ENCODE results near the gene CEACAM8. TPM values are rescaled to one million over a fixed set of nuclear protein-coding genes. Genes with fewer than 3 reads are reported as not detected.
"Not testable (repeated sequence)": the region's sequence is repeated elsewhere in the genome, so short reads cannot be mapped to it uniquely, and the experiment has no call there.

CEACAM8 gene
- total and polyA plus RNA-seq, 3 experiments from 2014 or later, result not detected

- Mint-ChIP-seq H3K27me3 (peaks cover 13 to 39% of the 10 kb centered on the region in 2 donors), H3K27ac (no peak overlapping the region), H3K4me3 (no peak overlapping the region), H3K36me3 (no peaks in the 10 kb centered on the region), H3K4me1 (no peaks in the 10 kb centered on the region), H3K9me3 (peaks cover 0 to 4% (median 0%) of the 10 kb centered on the region in 5 donors)
- Histone ChIP-seq H3K27ac (ENCODE audit: low read depth, low read length) (no peak overlapping the region), H3K27me3 (ENCODE audit: insufficient read depth, low read length, poor library complexity, severe bottlenecking) (no peaks in the 10 kb centered on the region), H3K4me3 (ENCODE audit: low read length) (no peak overlapping the region), H3K36me3 (ENCODE audit: insufficient read depth, low read length) (no peaks in the 10 kb centered on the region), H3K4me1 (ENCODE audit: insufficient read depth, low read length) (no peaks in the 10 kb centered on the region), H3K9me3 (ENCODE audit: low read length) (no peaks in the 10 kb centered on the region)
- no peak for DNase-seq
- CTCF ChIA-PET, result interaction anchor here (1.5 kb wide), 1 partner anchor 11 kb away, joined by 5 read pairs; no protein-coding TSS in a partner anchor
- POLR2A ChIA-PET, result no interaction called here
These were observed 39.4 kb downstream of the CEACAM8 start for GRCh38 chr19:42555317-42555716.

DNA sequence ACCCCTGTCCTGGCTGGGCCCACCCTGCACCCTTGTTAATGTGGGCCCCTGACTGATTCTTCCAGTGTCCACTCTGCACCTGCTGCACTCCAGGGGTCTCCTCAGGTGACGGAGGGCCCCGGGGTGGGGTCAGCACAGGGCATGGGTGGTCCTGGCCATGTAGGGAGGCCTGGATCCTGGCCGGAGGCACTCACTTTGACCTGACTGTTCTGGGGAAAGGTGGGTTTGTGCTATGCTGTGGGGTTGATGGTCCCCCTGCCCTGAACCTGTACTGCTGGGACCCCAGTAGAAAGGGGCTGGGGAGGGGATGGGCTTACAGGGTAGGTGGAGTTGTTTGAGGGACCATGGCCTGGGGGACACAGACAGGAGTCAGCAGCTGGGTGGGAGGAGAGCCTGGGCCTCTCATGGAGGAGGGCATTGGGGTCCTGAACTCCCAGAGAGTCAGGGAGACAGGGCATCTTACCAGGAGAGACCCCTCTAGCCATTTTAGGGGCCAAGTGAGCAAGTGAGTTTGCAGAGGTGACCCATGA is 40.6 kb downstream of the CEACAM8 start:
- Mint-ChIP-seq H3K36me3 (peaks cover 0 to 2% (median 0%) of the 10 kb centered on the region in 3 donors), H3K9me3 (peaks cover 0 to 5% (median 1%) of the 10 kb centered on the region in 5 donors), H3K27me3 (peaks cover 15 to 42% of the 10 kb centered on the region in 2 donors), H3K4me1 (no peaks in the 10 kb centered on the region), H3K4me3 (no peak overlapping the region), H3K27ac (peak overlapping the region in 1 of 8 donors; percentile 38)
- Histone ChIP-seq H3K9me3 (ENCODE audit: low read length) (no peaks in the 10 kb centered on the region), H3K36me3 (ENCODE audit: insufficient read depth, low read length) (no peaks in the 10 kb centered on the region), H3K27me3 (ENCODE audit: insufficient read depth, low read length, poor library complexity, severe bottlenecking) (no peaks in the 10 kb centered on the region), H3K4me1 (ENCODE audit: insufficient read depth, low read length) (no peaks in the 10 kb centered on the region), H3K27ac (ENCODE audit: low read depth, low read length) (no peak overlapping the region), H3K4me3 (ENCODE audit: low read length) (no peak overlapping the region)
- CTCF ChIA-PET, result no interaction called here
- DNase-seq, result no peak
- POLR2A ChIA-PET, result no interaction called here

- Histone ChIP-seq H3K27me3 (ENCODE audit: insufficient read depth, low read length, poor library complexity, severe bottlenecking) (no peaks in the 10 kb centered on the region), H3K9me3 (ENCODE audit: low read length) (no peaks in the 10 kb centered on the region), H3K36me3 (ENCODE audit: insufficient read depth, low read length) (no peaks in the 10 kb centered on the region), H3K4me1 (ENCODE audit: insufficient read depth, low read length) (no peaks in the 10 kb centered on the region), H3K4me3 (ENCODE audit: low read length) (no peak overlapping the region), H3K27ac (ENCODE audit: low read depth, low read length) (no peak overlapping the region)
- H3K9me3 Mint-ChIP-seq, result peaks cover 0 to 7% (median 4%) of the 10 kb centered on the region in 5 donors
- H3K27me3 Mint-ChIP-seq, result peaks cover 15 to 44% of the 10 kb centered on the region in 2 donors
- DNase-seq, result no peak
- H3K27ac Mint-ChIP-seq, result no peak overlapping the region
- no peak overlapping the region for H3K4me3 Mint-ChIP-seq
- peaks cover 0 to 2% (median 0%) of the 10 kb centered on the region in 3 donors for H3K36me3 Mint-ChIP-seq
- no peaks in the 10 kb centered on the region for H3K4me1 Mint-ChIP-seq
- CTCF ChIA-PET, result no interaction called here
- POLR2A ChIA-PET, result no interaction called here
These were observed 41.3 kb downstream of the CEACAM8 start for GRCh38 chr19:42553292-42554045.

DNA sequence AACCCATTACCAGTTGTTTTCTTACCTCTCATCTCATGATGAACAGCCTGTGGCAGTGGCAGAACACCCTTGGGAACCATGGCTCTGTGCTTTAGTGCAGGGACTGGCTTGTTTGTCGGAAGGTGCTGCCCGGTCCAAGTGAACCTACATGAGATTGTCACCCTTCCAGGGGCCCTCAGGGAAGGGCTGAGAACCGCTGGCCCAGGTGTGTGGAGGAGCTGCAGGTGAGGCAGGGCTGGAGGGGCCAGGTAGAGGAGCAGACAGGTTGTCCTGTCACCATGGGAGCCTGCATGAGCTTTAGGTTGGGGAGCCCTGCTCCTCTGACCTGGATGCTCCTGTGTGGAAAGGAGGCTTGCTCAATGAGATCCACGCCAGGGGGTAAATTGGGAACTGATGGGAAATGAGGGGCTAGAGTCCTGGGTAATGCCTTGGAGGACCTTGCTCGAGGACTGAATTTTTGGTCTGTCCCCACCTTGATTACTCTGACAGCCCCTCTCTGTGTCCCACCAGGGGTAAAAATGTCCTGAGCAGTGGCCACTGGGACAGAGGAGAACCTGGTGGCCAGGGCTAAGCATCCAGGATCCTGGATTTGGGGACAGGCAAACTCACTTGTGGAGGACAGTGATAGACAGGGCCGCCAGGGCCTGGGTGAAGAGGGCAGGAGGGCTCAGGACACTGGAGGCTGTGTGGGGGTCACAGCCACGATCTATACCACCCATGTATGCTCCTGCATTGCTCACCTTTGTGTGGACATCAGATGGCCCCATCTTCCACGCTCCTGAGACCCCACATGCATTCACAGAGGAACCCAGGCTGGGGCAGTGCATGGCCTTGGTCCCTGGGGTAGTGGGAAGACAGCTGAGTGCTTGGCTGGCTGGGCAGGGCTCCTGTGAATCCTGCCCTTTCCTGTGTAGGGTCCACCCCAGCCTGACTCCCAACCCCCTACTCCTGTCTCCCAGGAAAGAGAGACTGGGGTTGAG is 42.3 kb downstream of the CEACAM8 start:
- Histone ChIP-seq H3K4me1 (ENCODE audit: insufficient read depth, low read length) (no peaks in the 10 kb centered on the region), H3K27me3 (ENCODE audit: insufficient read depth, low read length, poor library complexity, severe bottlenecking) (no peaks in the 10 kb centered on the region), H3K9me3 (ENCODE audit: low read length) (no peaks in the 10 kb centered on the region), H3K36me3 (ENCODE audit: insufficient read depth, low read length) (no peaks in the 10 kb centered on the region), H3K4me3 (ENCODE audit: low read length) (no peak overlapping the region), H3K27ac (ENCODE audit: low read depth, low read length) (no peak overlapping the region)
- no peak for DNase-seq
- ChIA-PET CTCF (no interaction called here), POLR2A (no interaction called here)
- peaks cover 0 to 7% (median 3%) of the 10 kb centered on the region in 5 donors for H3K9me3 Mint-ChIP-seq
- H3K4me3 Mint-ChIP-seq, result no peak overlapping the region
- H3K27me3 Mint-ChIP-seq, result peaks cover 19 to 39% of the 10 kb centered on the region in 2 donors
- H3K36me3 Mint-ChIP-seq, result peaks cover 0 to 2% (median 0%) of the 10 kb centered on the region in 3 donors
- no peaks in the 10 kb centered on the region for H3K4me1 Mint-ChIP-seq
- no peak overlapping the region for H3K27ac Mint-ChIP-seq

- DNase-seq; H3K36me3 Mint-ChIP-seq; H3K4me3 Mint-ChIP-seq; H3K27ac ChIP-seq (ENCODE audit: low read depth, low read length); H3K4me1 Mint-ChIP-seq; H3K9me3 ChIP-seq (ENCODE audit: low read length); H3K27me3 ChIP-seq (ENCODE audit: insufficient read depth, low read length, poor library complexity, severe bottlenecking); H3K9me3 Mint-ChIP-seq; CTCF ChIA-PET; H3K4me1 ChIP-seq (ENCODE audit: insufficient read depth, low read length); H3K36me3 ChIP-seq (ENCODE audit: insufficient read depth, low read length); H3K27ac Mint-ChIP-seq; H3K4me3 ChIP-seq (ENCODE audit: low read length); POLR2A ChIA-PET: not testable (repeated sequence)
- H3K27me3 Mint-ChIP-seq, result peaks cover 19 to 36% of the 10 kb centered on the region in 2 donors
These were observed 44.2 kb downstream of the CEACAM8 start for GRCh38 chr19:42550521-42550920.

DNA sequence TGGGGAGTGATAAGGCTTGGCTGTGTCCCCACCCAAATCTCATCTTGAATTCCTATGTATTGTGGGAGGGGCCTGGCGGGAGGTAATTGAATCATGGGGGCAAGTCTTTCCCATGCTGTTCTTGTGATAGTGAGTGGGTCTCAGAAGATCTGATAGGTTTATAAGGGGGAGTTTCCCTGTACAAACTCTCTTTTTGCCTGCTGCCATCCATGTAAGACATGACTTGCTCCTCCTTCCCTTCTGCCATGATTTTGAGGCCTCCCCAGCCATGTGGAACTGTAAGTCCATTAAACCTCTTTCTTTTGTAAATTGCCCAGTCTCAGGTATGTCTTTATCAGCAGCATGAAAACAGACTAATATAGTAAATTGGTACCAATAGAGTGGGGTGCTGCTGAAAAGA is 45.7 kb downstream of the CEACAM8 start:
- peaks cover 15 to 23% of the 10 kb centered on the region in 2 donors for H3K27me3 Mint-ChIP-seq
- H3K27ac Mint-ChIP-seq; H3K4me3 ChIP-seq (ENCODE audit: low read length); H3K9me3 ChIP-seq (ENCODE audit: low read length); DNase-seq; H3K4me1 Mint-ChIP-seq; CTCF ChIA-PET; POLR2A ChIA-PET; H3K27me3 ChIP-seq (ENCODE audit: insufficient read depth, low read length, poor library complexity, severe bottlenecking); H3K36me3 ChIP-seq (ENCODE audit: insufficient read depth, low read length); H3K4me3 Mint-ChIP-seq; H3K36me3 Mint-ChIP-seq; H3K27ac ChIP-seq (ENCODE audit: low read depth, low read length); H3K9me3 Mint-ChIP-seq; H3K4me1 ChIP-seq (ENCODE audit: insufficient read depth, low read length): not testable (repeated sequence)

GRCh38 chr19:42548552-42548951 is 46.2 kb downstream of the CEACAM8 start:
- CTCF ChIA-PET, result no interaction called here
- no peaks in the 10 kb centered on the region for H3K4me1 Mint-ChIP-seq
- Histone ChIP-seq H3K27me3 (ENCODE audit: insufficient read depth, low read length, poor library complexity, severe bottlenecking) (no peaks in the 10 kb centered on the region), H3K36me3 (ENCODE audit: insufficient read depth, low read length) (no peaks in the 10 kb centered on the region), H3K27ac (ENCODE audit: low read depth, low read length) (no peak overlapping the region), H3K9me3 (ENCODE audit: low read length) (no peaks in the 10 kb centered on the region), H3K4me1 (ENCODE audit: insufficient read depth, low read length) (no peaks in the 10 kb centered on the region), H3K4me3 (ENCODE audit: low read length) (no peak overlapping the region)
- POLR2A ChIA-PET, result no interaction called here
- peaks cover 0 to 2% (median 0%) of the 10 kb centered on the region in 3 donors for H3K36me3 Mint-ChIP-seq
- H3K4me3 Mint-ChIP-seq, result no peak overlapping the region
- DNase-seq, result no peak
- H3K27me3 Mint-ChIP-seq, result peaks cover 15 to 22% of the 10 kb centered on the region in 2 donors
- H3K9me3 Mint-ChIP-seq, result peaks cover 0 to 7% (median 3%) of the 10 kb centered on the region in 5 donors
- H3K27ac Mint-ChIP-seq, result no peak overlapping the region

DNA sequence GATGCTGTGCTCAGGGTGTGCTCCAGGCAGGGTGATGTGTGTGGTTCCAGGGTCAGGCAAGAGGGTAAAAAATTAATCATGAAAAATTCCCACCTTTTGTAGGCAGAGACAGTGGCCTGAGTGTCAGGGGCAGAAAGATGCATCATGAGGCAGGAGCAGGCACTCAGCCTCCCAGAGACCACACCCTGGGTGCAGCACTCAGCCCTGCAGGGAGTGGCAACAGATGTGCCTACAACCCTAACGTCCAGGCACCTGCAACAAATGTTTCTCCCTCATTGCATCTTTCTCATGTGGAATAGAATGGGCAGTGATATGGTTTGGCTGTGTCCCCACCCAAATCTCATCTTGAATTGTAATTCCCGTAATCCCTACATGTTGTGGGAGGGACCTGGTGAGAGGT is 46.8 kb downstream of the CEACAM8 start:
- Mint-ChIP-seq H3K36me3 (peaks cover 0 to 2% (median 0%) of the 10 kb centered on the region in 3 donors), H3K9me3 (peaks cover 0 to 7% (median 3%) of the 10 kb centered on the region in 5 donors), H3K4me1 (no peaks in the 10 kb centered on the region), H3K27ac (no peak overlapping the region), H3K27me3 (peaks cover 18 to 26% of the 10 kb centered on the region in 2 donors), H3K4me3 (no peak overlapping the region)
- H3K9me3 ChIP-seq (ENCODE audit: low read length), result no peaks in the 10 kb centered on the region
- ChIA-PET CTCF (no interaction called here), POLR2A (no interaction called here)
- H3K4me1 ChIP-seq (ENCODE audit: insufficient read depth, low read length), result no peaks in the 10 kb centered on the region
- H3K27ac ChIP-seq (ENCODE audit: low read depth, low read length), result no peak overlapping the region
- H3K27me3 ChIP-seq (ENCODE audit: insufficient read depth, low read length, poor library complexity, severe bottlenecking), result no peaks in the 10 kb centered on the region
- no peak for DNase-seq
- H3K36me3 ChIP-seq (ENCODE audit: insufficient read depth, low read length), result no peaks in the 10 kb centered on the region
- no peak overlapping the region for H3K4me3 ChIP-seq (ENCODE audit: low read length)
